B cell (primary cell): ENCODE results near the gene HOMER3. TPM values are rescaled to one million over a fixed set of nuclear protein-coding genes. Genes with fewer than 3 reads are reported as not detected.

Source experiments
- ATAC-seq: fragments of 200-7000 bp; cut with Tn5 transposase; one replicate; pipeline ENCODE4 v1.10.0; 2021; ENCODE audit warnings: low read depth, mild to moderate bottlenecking, moderate number of reproducible peaks, moderate library complexity
- CTCF ChIA-PET: fragments of 350-600 bp; sonication (Branson Sonifier 250); formaldehyde crosslinking; loops from one replicate; lab custom pipeline; 2021; ENCODE audit warnings: antibody characterized with exemption, inconsistent platforms; lab: Charles Lee
- POLR2A ChIA-PET: fragments of 350-600 bp; sonication (Branson Sonifier 250); formaldehyde crosslinking; loops from one replicate; lab custom pipeline; 2021; ENCODE audit warnings: antibody characterized with exemption; lab: Charles Lee
- DNase-seq: peaks from one replicate; pipeline ENCODE4 v3.0.0; 2013
- H2AFZ ChIP-seq: 2 replicates; pipeline ENCODE4 v1.6.1; 2012; ENCODE audit warnings: mild to moderate bottlenecking, low read depth, low read length; ENCODE audit not compliant: insufficient read depth, poor library complexity, severe bottlenecking
- H3K27ac ChIP-seq, 2 donors: 1 replicate in 1 of 2; 2 replicates in 1 of 2; pipeline ENCODE4 v1.5.1; 2012 to 2013; ENCODE audit warnings: low read length in 2 of 2, mild to moderate bottlenecking in 2 of 2, moderate library complexity in 1 of 2
- H3K27me3 ChIP-seq, 4 experiments: fragments of 200-600 bp in 1 of 4; sonication (generic) in 1 of 4; replicated peaks in 1 of 4; 1 replicate in 2 of 4; 2 replicates in 2 of 4; pipeline versions ENCODE4 v1.6.1 to v1.7.0; 2013 to 2016; ENCODE audit warnings: low read length in 3 of 4, mild to moderate bottlenecking in 2 of 4, mixed read lengths in 1 of 4, moderate library complexity in 1 of 4; ENCODE audit not compliant: insufficient read depth in 4 of 4, control insufficient read depth in 3 of 4; ENCODE audit errors: control extremely low read depth in 1 of 4
- H3K36me3 ChIP-seq, 2 experiments: replicated peaks in 1 of 2; 1 replicate in 1 of 2; 2 replicates in 1 of 2; pipeline versions ENCODE4 v1.6.1 to v1.7.1; 2013; ENCODE audit warnings: low read length in 1 of 2; ENCODE audit not compliant: insufficient read depth in 2 of 2, control insufficient read depth in 1 of 2; ENCODE audit errors: control extremely low read depth in 1 of 2, extremely low read depth in 1 of 2
- H3K4me1 ChIP-seq, 2 donors: fragments of 200-600 bp in 1 of 2; sonication (generic) in 1 of 2; 1 replicate in 1 of 2; 2 replicates in 1 of 2; pipeline versions ENCODE4 v1.5.1 to v1.6.1; 2013 to 2017; ENCODE audit warnings: low read length in 2 of 2; ENCODE audit not compliant: control insufficient read depth in 2 of 2, insufficient read depth in 2 of 2
- H3K4me2 ChIP-seq: replicated peaks from 2 replicates; pipeline ENCODE3; 2012; ENCODE audit warnings: mild to moderate bottlenecking, low read depth, low read length; ENCODE audit not compliant: poor library complexity, severe bottlenecking
- H3K4me3 ChIP-seq, 5 experiments: fragments of 200-600 bp in 1 of 5; sonication (generic) in 1 of 5; 1 replicate in 3 of 5; 2 replicates in 2 of 5; pipeline versions ENCODE4 v1.5.1 to v1.7.0; 2011 to 2016; ENCODE audit warnings: low read length in 4 of 5, mild to moderate bottlenecking in 4 of 5, low read depth in 2 of 5, control low read depth in 1 of 5, moderate library complexity in 1 of 5; ENCODE audit not compliant: insufficient read depth in 1 of 5; ENCODE audit errors: control extremely low read depth in 1 of 5, extremely low read depth in 1 of 5
- H3K79me2 ChIP-seq: fragments of 200-600 bp; sonication (generic); one replicate; pipeline ENCODE4 v1.6.0; 2016; ENCODE audit warnings: low read length; ENCODE audit not compliant: control insufficient read depth, insufficient read depth
- H3K9ac ChIP-seq: fragments of 200-600 bp; sonication (generic); 2 replicates; pipeline ENCODE4 v1.6.1; 2017; ENCODE audit warnings: mild to moderate bottlenecking, low read length, moderate library complexity
- H3K9me3 ChIP-seq, 3 donors: one replicate each; pipeline versions ENCODE4 v1.6.1 to v1.7.1; 2013; ENCODE audit warnings: low read length in 2 of 3; ENCODE audit not compliant: control insufficient read depth in 2 of 3, insufficient read depth in 1 of 3; ENCODE audit errors: control extremely low read depth in 1 of 3
- H4K20me1 ChIP-seq: 2 replicates; pipeline ENCODE4 v1.6.0; 2012; ENCODE audit warnings: mild to moderate bottlenecking, low read length; ENCODE audit not compliant: insufficient read depth, control insufficient read depth, poor library complexity, severe bottlenecking
- H3K27ac Mint-ChIP-seq: one replicate; pipeline ENCODE4 v1.8.0; 2021; ENCODE audit warnings: mixed read lengths
- H3K27me3 Mint-ChIP-seq: one replicate; pipeline ENCODE4 v1.8.0; 2021; ENCODE audit warnings: mixed read lengths
- H3K4me1 Mint-ChIP-seq: one replicate; pipeline ENCODE4 v1.8.0; 2021; ENCODE audit warnings: mixed read lengths
- H3K4me3 Mint-ChIP-seq: one replicate; pipeline ENCODE4 v1.8.0; 2021; ENCODE audit warnings: mixed read lengths
- H3K9me3 Mint-ChIP-seq: one replicate; pipeline ENCODE4 v1.8.0; 2022; ENCODE audit warnings: mixed read lengths; ENCODE audit not compliant: insufficient read depth
- EZH2 ChIP-seq: IDR thresholded peaks from 2 replicates; pipeline ENCODE4 v1.6.1; 2012; ENCODE audit warnings: borderline replicate concordance, low read depth, mild to moderate bottlenecking, moderate library complexity, low read length; ENCODE audit not compliant: insufficient read depth, poor library complexity, severe bottlenecking
- WGBS: methylation state at CpG from one replicate; pipeline ENCODE4 v1.1.5; 2013; ENCODE audit warnings: missing lambda C conversion rate; ENCODE audit not compliant: insufficient coverage; 5-methylcytosine and 5-hydroxymethylcytosine counted together
- intact Hi-C: fragments of 100-400 bp; cut with micrococcal nuclease; formaldehyde crosslinking; loops from one replicate; pipeline ENCODE4 v1.10.0; 2022
- polyA plus RNA-seq: library from polyadenylated mRNA; depleted of rRNA; stranded (reverse); fragments of >200 nt; gene quantifications from 2 replicates; pipeline ENCODE4 v1.2.3, GENCODE V29; 2012
- total RNA-seq, 2 donors: library from RNA; stranded (reverse); fragments of 120-200 nt in 1 of 2; gene quantifications; 1 replicate in 1 of 2; 2 replicates in 1 of 2; pipeline versions ENCODE4 v1.2.3 to v1.2.4, GENCODE V29; 2013 to 2022
- TF ChIP-seq, protein P1 (sequence below): fragments of 200-600 bp; IDR thresholded peaks from one replicate; pipeline ENCODE4 v1.8.0; 2022; ENCODE audit warnings: antibody characterized with exemption, mild to moderate bottlenecking

Gene HOMER3
- total and polyA plus RNA-seq, 2 donors (not counting 1 experiment from before 2014, with no cell fraction given): 5.9 to 26.4 TPM

DNA sequence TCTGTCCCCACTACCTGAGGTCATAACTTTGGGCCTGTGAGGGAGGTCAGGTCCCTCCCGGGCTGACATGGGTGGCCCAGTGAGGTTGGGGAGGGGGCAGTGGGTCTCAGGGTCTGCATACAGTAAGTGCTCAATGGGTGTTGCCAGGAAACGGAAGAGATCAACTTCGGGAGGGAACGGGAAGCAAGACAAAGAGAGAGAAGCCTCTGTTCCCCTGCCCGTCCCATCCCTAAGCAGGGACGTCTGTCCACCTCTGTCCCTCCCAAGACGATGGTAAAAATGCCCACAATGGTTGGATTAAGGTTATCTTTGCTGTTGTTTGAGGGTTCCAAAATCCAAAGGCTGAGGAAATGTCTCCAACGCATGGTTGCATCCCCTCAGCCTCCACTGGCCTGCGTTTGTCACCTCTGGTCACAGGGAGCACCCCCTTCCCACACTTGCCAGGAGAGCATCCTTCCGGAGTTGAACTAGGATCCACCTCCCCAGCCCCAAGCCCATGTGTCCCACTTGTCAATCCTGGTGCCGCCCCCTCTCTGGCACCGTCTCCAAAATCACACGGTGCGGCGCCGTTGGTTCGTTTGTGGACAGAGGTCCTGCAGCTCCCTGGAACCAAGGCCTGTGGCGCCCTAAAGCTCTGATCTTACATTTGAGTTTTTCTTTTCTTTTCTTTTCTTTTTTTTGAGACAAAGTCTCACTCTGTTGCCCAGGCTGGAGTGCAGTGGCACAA lies 774 bp upstream of the HOMER3 start:
- no peak for ATAC-seq
- H3K79me2 ChIP-seq: no peaks in the 10 kb centered on the region
- H3K36me3 ChIP-seq: no peaks in the 10 kb centered on the region
- H3K27me3 ChIP-seq: peaks cover 0 to 30% (median 6%) of the 10 kb centered on the region in 4 experiments
- CTCF ChIA-PET: interaction anchor here (0.5 kb wide), 1 partner anchor 1739 kb away, joined by 3 read pairs; no protein-coding TSS in a partner anchor
- H3K4me1 Mint-ChIP-seq: peaks cover 29% of the 10 kb centered on the region
- H3K4me3 Mint-ChIP-seq: peak overlapping the region; percentile 56
- H3K9me3 ChIP-seq: peaks cover 0 to 3% (median 0%) of the 10 kb centered on the region in 3 donors
- no peaks in the 10 kb centered on the region for H3K9me3 Mint-ChIP-seq
- H3K27ac Mint-ChIP-seq: no peak overlapping the region
- DNase-seq: no peak
- H3K4me3 ChIP-seq: peak overlapping the region in 2 of 5 experiments; percentile 15 to 19
- no peak overlapping the region for H2AFZ ChIP-seq
- H3K27ac ChIP-seq: no peak overlapping the region
- TF ChIP-seq, protein P1, sequence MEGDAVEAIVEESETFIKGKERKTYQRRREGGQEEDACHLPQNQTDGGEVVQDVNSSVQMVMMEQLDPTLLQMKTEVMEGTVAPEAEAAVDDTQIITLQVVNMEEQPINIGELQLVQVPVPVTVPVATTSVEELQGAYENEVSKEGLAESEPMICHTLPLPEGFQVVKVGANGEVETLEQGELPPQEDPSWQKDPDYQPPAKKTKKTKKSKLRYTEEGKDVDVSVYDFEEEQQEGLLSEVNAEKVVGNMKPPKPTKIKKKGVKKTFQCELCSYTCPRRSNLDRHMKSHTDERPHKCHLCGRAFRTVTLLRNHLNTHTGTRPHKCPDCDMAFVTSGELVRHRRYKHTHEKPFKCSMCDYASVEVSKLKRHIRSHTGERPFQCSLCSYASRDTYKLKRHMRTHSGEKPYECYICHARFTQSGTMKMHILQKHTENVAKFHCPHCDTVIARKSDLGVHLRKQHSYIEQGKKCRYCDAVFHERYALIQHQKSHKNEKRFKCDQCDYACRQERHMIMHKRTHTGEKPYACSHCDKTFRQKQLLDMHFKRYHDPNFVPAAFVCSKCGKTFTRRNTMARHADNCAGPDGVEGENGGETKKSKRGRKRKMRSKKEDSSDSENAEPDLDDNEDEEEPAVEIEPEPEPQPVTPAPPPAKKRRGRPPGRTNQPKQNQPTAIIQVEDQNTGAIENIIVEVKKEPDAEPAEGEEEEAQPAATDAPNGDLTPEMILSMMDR: no peak
- TF ChIP-seq EZH2: no peak
- 69% methylated on average over 17 of the region's 18 CpGs for WGBS
- H4K20me1 ChIP-seq: no peaks in the 10 kb centered on the region
- H3K27me3 Mint-ChIP-seq: peaks cover 32% of the 10 kb centered on the region
- intact Hi-C loops: loop anchor here (2.0 kb wide), 2 partner anchors 23 to 347 kb away; partner anchors contain the start of genes COPE and DDX49
- H3K9ac ChIP-seq: no peak overlapping the region
- POLR2A ChIA-PET: no interaction called here
- peak overlapping the region; percentile 58 for H3K4me2 ChIP-seq
- peaks cover 21 to 29% of the 10 kb centered on the region in 2 donors for H3K4me1 ChIP-seq
